PC-9 (cell line): Measurements from ENCODE around the gene USP17L5. TPM values are rescaled to one million over a fixed set of nuclear protein-coding genes. Genes with fewer than 3 reads are reported as not detected.
"Not testable (repeated sequence)": the region's sequence is repeated elsewhere in the genome, so short reads cannot be mapped to it uniquely, and the experiment has no call there.

Experiments
- Bru-seq: library from RNA; stranded (reverse); fragments of 400-500 nt; gene quantifications from one replicate; lab custom pipeline; 2021; lab: Mats Ljungman, UMichigan
- BruChase-seq, 2 experiments: library from RNA; stranded (reverse); fragments of 400-500 nt; gene quantifications; one replicate each; lab custom pipeline; 2021; lab: Mats Ljungman, UMichigan
- BruUV-seq: library from RNA; stranded (reverse); fragments of 400-500 nt; replicated peaks from 2 replicates; lab custom pipeline; 2021; lab: Mats Ljungman, UMichigan
- CTCF ChIA-PET: fragments of 300-600 bp; sonication (Branson Sonifier 250); formaldehyde crosslinking; loops from one replicate; lab custom pipeline; 2022; ENCODE audit warnings: antibody characterized with exemption; lab: Charles Lee
- POLR2A ChIA-PET: fragments of 300-600 bp; sonication (Branson Sonifier 250); formaldehyde crosslinking; loops from one replicate; lab custom pipeline; 2022; ENCODE audit warnings: antibody characterized with exemption; ENCODE audit not compliant: unreplicated experiment; lab: Charles Lee
- DNase-seq, 2 experiments: peaks; one replicate each; pipeline versions ENCODE4 v3.0.0 to v3.0.0-alpha.2; 2015 to 2022; ENCODE audit warnings: mixed read lengths in 1 of 2
- H2AFZ ChIP-seq: fragments of 200-600 bp; sonication (generic); 2 replicates; pipeline ENCODE4 v1.8.1; 2017; ENCODE audit warnings: antibody characterized with exemption
- H3F3A ChIP-seq: fragments of 200-600 bp; sonication (generic); 2 replicates; pipeline ENCODE4 v1.8.1; 2017; ENCODE audit warnings: antibody characterized with exemption, mild to moderate bottlenecking, low read depth; ENCODE audit not compliant: insufficient read depth
- H3K27ac ChIP-seq: fragments of 200-600 bp; sonication (generic); 2 replicates; pipeline ENCODE4 v1.6.1; 2016; ENCODE audit warnings: mixed run types
- H3K27me3 ChIP-seq: fragments of 200-600 bp; sonication (generic); 2 replicates; pipeline ENCODE4 v1.6.1; 2016; ENCODE audit warnings: low read depth, mixed run types; ENCODE audit not compliant: insufficient read depth
- H3K36me3 ChIP-seq: fragments of 200-600 bp; sonication (generic); 2 replicates; pipeline ENCODE4 v1.6.1; 2016; ENCODE audit warnings: low read depth, mixed run types
- H3K4me1 ChIP-seq: fragments of 200-600 bp; sonication (generic); replicated peaks from 2 replicates; pipeline ENCODE4 v1.6.1; 2016; ENCODE audit warnings: mixed run types; ENCODE audit not compliant: insufficient read depth
- H3K4me2 ChIP-seq: fragments of 200-600 bp; sonication (generic); 2 replicates; pipeline ENCODE4 v1.6.1; 2017; ENCODE audit warnings: mixed run types
- H3K4me3 ChIP-seq: fragments of 200-600 bp; sonication (generic); 2 replicates; pipeline ENCODE4 v1.6.1; 2016; ENCODE audit warnings: mixed run types
- H3K79me2 ChIP-seq: fragments of 200-600 bp; sonication (generic); 2 replicates; pipeline ENCODE4 v1.6.1; 2017; ENCODE audit warnings: low read depth, mixed run types
- H3K9me2 ChIP-seq: fragments of 200-600 bp; sonication (generic); 2 replicates; pipeline ENCODE4 v1.8.1; 2017; ENCODE audit warnings: mild to moderate bottlenecking; ENCODE audit not compliant: insufficient read depth
- H3K9me3 ChIP-seq: fragments of 200-600 bp; sonication (generic); 2 replicates; pipeline ENCODE4 v1.8.1; 2016; ENCODE audit warnings: low read depth; ENCODE audit not compliant: insufficient read depth
- H4K20me1 ChIP-seq: fragments of 200-600 bp; sonication (generic); 2 replicates; pipeline ENCODE4 v1.8.1; 2017; ENCODE audit not compliant: insufficient read depth
- intact Hi-C: fragments of 100-400 bp; cut with micrococcal nuclease; formaldehyde crosslinking; loops from one replicate; pipeline ENCODE4 v1.10.0; 2022; ENCODE audit not compliant: unreplicated experiment
- long read RNA-seq: library from polyadenylated mRNA; stranded (forward); transcript quantifications from one replicate; pipeline ENCODE4 v2.0.0, GENCODE V29; 2022
- total RNA-seq: library from RNA; stranded (reverse); gene quantifications from 2 replicates; pipeline ENCODE4 v1.2.3, GENCODE V29; 2021

The USP17L5 gene
- total RNA-seq (not detected in 2 replicates), Bru-seq, nascent RNA (not detected), BruChase-seq, experiment 1, labeled RNA remaining after a 2-hour chase (not detected), BruChase-seq, experiment 2, labeled RNA remaining after a 6-hour chase (not detected)
- long read RNA-seq, result 0 reads

GRCh38 chr4:9339103-9339502, at the start of gene USP17L5:
TSS of gene USP17L5 (plus strand) at chr4:9339403. CDS start at chr4:9339403, 0 bp downstream.
- H2AFZ ChIP-seq, DNase-seq, H3K4me3 ChIP-seq, H3K4me2 ChIP-seq, BruUV-seq, CTCF ChIA-PET, H3K27me3 ChIP-seq, POLR2A ChIA-PET, H4K20me1 ChIP-seq, H3K9me2 ChIP-seq, H3K9me3 ChIP-seq, H3K36me3 ChIP-seq, H3F3A ChIP-seq, H3K4me1 ChIP-seq, intact Hi-C loops, H3K79me2 ChIP-seq, H3K27ac ChIP-seq: not testable (repeated sequence)

GRCh38 chr4:9324191-9324590, 15.0 kb upstream of the USP17L5 start:
- H3F3A ChIP-seq, H3K4me2 ChIP-seq, H2AFZ ChIP-seq, DNase-seq, H3K9me2 ChIP-seq, H3K9me3 ChIP-seq, H3K79me2 ChIP-seq, CTCF ChIA-PET, H3K27ac ChIP-seq, H4K20me1 ChIP-seq, POLR2A ChIA-PET, H3K4me3 ChIP-seq, BruUV-seq, H3K4me1 ChIP-seq, intact Hi-C loops, H3K27me3 ChIP-seq, H3K36me3 ChIP-seq: not testable (repeated sequence)

GRCh38 chr4:9324865-9325264, 14.3 kb upstream of the USP17L5 start, which contains the start of gene USP17L24:
TSS of gene USP17L24 (plus strand) at chr4:9325165. CDS start at chr4:9325165, 0 bp downstream.
- H3K27me3 ChIP-seq, H3K79me2 ChIP-seq, H3K9me2 ChIP-seq, H2AFZ ChIP-seq, DNase-seq, BruUV-seq, CTCF ChIA-PET, H3K9me3 ChIP-seq, H3F3A ChIP-seq, intact Hi-C loops, POLR2A ChIA-PET, H3K36me3 ChIP-seq, H3K4me1 ChIP-seq, H4K20me1 ChIP-seq, H3K4me3 ChIP-seq, H3K4me2 ChIP-seq, H3K27ac ChIP-seq: not testable (repeated sequence)

GRCh38 chr4:9329611-9330010, 9.6 kb upstream of the USP17L5 start, which contains the start of gene USP17L25:
TSS of gene USP17L25 (plus strand) at chr4:9329911. CDS start at chr4:9329911, 0 bp downstream.
- CTCF ChIA-PET, BruUV-seq, H3K4me3 ChIP-seq, H4K20me1 ChIP-seq, POLR2A ChIA-PET, DNase-seq, H3K79me2 ChIP-seq, H3K36me3 ChIP-seq, H3K9me2 ChIP-seq, H3F3A ChIP-seq, H3K27me3 ChIP-seq, intact Hi-C loops, H2AFZ ChIP-seq, H3K27ac ChIP-seq, H3K4me2 ChIP-seq, H3K9me3 ChIP-seq, H3K4me1 ChIP-seq: not testable (repeated sequence)

- H3K9me2 ChIP-seq, BruUV-seq, H3K9me3 ChIP-seq, H3F3A ChIP-seq, H3K4me3 ChIP-seq, H2AFZ ChIP-seq, CTCF ChIA-PET, H3K79me2 ChIP-seq, intact Hi-C loops, H3K36me3 ChIP-seq, H3K4me1 ChIP-seq, H4K20me1 ChIP-seq, H3K27me3 ChIP-seq, H3K27ac ChIP-seq, POLR2A ChIA-PET, H3K4me2 ChIP-seq, DNase-seq: not testable (repeated sequence)
Observed at GRCh38 chr4:9334358-9334757, 4.8 kb upstream of the USP17L5 start, which contains the start of gene USP17L26. TSS of gene USP17L26 (plus strand) at chr4:9334658. CDS start at chr4:9334658, 0 bp downstream.

- H3K27me3 ChIP-seq, H3K36me3 ChIP-seq, H2AFZ ChIP-seq, BruUV-seq, H3K9me3 ChIP-seq, POLR2A ChIA-PET, H3K9me2 ChIP-seq, H3K4me3 ChIP-seq, CTCF ChIA-PET, H3K4me2 ChIP-seq, H3K27ac ChIP-seq, H3K79me2 ChIP-seq, DNase-seq, intact Hi-C loops, H3K4me1 ChIP-seq, H4K20me1 ChIP-seq, H3F3A ChIP-seq: not testable (repeated sequence)
Observed at GRCh38 chr4:9343848-9344247, 4.6 kb downstream of the USP17L5 start, which contains the start of gene USP17L27. TSS of gene USP17L27 (plus strand) at chr4:9344148. CDS start at chr4:9344148, 0 bp downstream.

GRCh38 chr4:9348593-9348992, 9.4 kb downstream of the USP17L5 start, which contains the start of gene USP17L28:
TSS of gene USP17L28 (plus strand) at chr4:9348893. CDS start at chr4:9348893, 0 bp downstream.
- H3K4me3 ChIP-seq, H3K4me1 ChIP-seq, H3K4me2 ChIP-seq, H3K79me2 ChIP-seq, BruUV-seq, H4K20me1 ChIP-seq, intact Hi-C loops, H3K9me3 ChIP-seq, H3F3A ChIP-seq, H3K27me3 ChIP-seq, H2AFZ ChIP-seq, H3K27ac ChIP-seq, CTCF ChIA-PET, H3K36me3 ChIP-seq, H3K9me2 ChIP-seq, POLR2A ChIA-PET, DNase-seq: not testable (repeated sequence)
